OCI-LY3 (cell line): ENCODE data around the gene XYLT2.

Source experiments
- CTCF ChIP-seq: fragments of 200-600, 300-600 bp; sonication (generic); IDR thresholded peaks from 2 replicates; pipeline ENCODE4 v1.5.1; 2014; ENCODE audit warnings: antibody characterized with exemption, low read length, low read depth
- EZH2phosphoT487 ChIP-seq: fragments of 200-600 bp; shearing (Covaris generic); IDR thresholded peaks from 2 replicates; pipeline ENCODE4 v1.6.1; 2018; ENCODE audit warnings: antibody characterized with exemption, mixed run types, low read depth

- TF ChIP-seq CTCF (no peak), EZH2phosphoT487 (no peak)
Measured at GRCh38 chr17:50326831-50327364, 19.0 kb upstream of the XYLT2 start.
